Spinal cord (tissue), 10 donors: ENCODE results near the gene TPPP. TPM values are rescaled to one million over a fixed set of nuclear protein-coding genes. Genes with fewer than 3 reads are reported as not detected.

Experiments used
- DNase-seq, 6 donors: peaks; one replicate each; pipeline versions ENCODE4 v3.0.0 to v3.0.0-alpha.2; 2013 to 2015; ENCODE audit warnings: low spot score in 6 of 6, low read depth in 4 of 6
- H3K27ac ChIP-seq: one replicate; pipeline ENCODE4 v1.5.1; 2013; ENCODE audit warnings: low read depth, low read length, control low read depth
- H3K27me3 ChIP-seq: one replicate; pipeline ENCODE4 v1.6.1; 2013; ENCODE audit warnings: low read length; ENCODE audit not compliant: control insufficient read depth, insufficient read depth
- H3K36me3 ChIP-seq: one replicate; pipeline ENCODE4 v1.6.1; 2013; ENCODE audit warnings: low read length; ENCODE audit not compliant: control insufficient read depth, insufficient read depth
- H3K4me1 ChIP-seq: one replicate; pipeline ENCODE4 v1.6.1; 2013; ENCODE audit warnings: low read length; ENCODE audit not compliant: control insufficient read depth, insufficient read depth
- H3K4me3 ChIP-seq: one replicate; pipeline ENCODE4 v1.5.1; 2013; ENCODE audit warnings: low read depth, low read length, control low read depth
- H3K9me3 ChIP-seq: one replicate; pipeline ENCODE4 v1.6.1; 2013; ENCODE audit warnings: low read length; ENCODE audit not compliant: control insufficient read depth, insufficient read depth
- WGBS: methylation state at CpG from one replicate; pipeline ENCODE4 v1.1.5; 2013; ENCODE audit warnings: missing lambda C conversion rate; ENCODE audit not compliant: insufficient coverage; 5-methylcytosine and 5-hydroxymethylcytosine counted together
- polyA plus RNA-seq, 2 donors: library from polyadenylated mRNA; unstranded; fragments of 120-200 nt; gene quantifications; one replicate each; pipeline ENCODE4 v1.2.1, GENCODE V29; 2013; ENCODE audit not compliant: insufficient read length in 2 of 2
- total RNA-seq, 2 donors: library from RNA; depleted of rRNA in 1 of 2; stranded (reverse); fragments of 120-200 nt in 1 of 2; fragments of >200 nt in 1 of 2; gene quantifications; one replicate each; pipeline versions ENCODE4 v1.2.3 to v1.2.4, GENCODE V29; 2013 to 2014
- donor health status: healthy.

Gene TPPP
- total and polyA plus RNA-seq, 4 donors, result 17.4 to 64.0 (median 42.8) TPM

DNA sequence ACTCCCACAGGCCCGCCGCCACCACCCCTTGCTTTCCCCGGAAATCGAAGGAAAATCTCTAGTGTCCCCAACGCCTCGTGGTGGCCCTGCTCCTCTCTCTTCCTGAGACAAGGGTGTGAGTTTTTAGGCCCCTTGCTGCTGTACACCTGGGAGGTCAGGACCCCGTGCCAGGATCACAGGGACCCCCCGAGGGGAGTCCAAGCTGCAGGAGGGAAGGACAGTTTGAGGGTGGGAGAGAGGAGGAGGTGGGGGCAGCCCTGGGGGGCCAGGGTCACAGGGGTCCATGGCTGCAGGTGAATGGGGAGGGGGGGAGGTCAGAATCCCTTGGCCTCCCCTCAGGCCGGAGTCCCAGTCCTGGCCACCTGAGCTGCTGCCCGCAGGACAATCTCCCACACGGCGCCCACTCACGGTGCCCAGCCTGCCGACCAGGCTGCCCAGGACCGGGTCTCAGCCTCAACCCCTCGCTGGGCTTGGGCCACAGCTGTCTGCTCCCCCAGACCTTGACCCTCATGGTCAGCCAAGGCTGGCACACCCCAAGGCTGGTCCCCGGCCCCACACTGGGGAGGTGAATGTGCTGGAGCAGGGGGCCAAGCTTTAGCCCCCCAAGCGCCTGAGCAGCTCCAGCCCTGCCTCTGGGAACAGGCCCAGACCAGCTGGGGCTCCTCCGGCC lies 19.9 kb downstream of the TPPP start:
- peaks cover 65% of the 10 kb centered on the region for H3K4me1 ChIP-seq
- H3K27ac ChIP-seq, result peak overlapping the region; percentile 20
- H3K36me3 ChIP-seq, result peaks cover 80% of the 10 kb centered on the region
- H3K4me3 ChIP-seq, result no peak overlapping the region
- no peaks in the 10 kb centered on the region for H3K9me3 ChIP-seq
- WGBS, result 48% methylated on average over 17 of the region's 19 CpGs
- no peaks in the 10 kb centered on the region for H3K27me3 ChIP-seq
- no peak for DNase-seq

DNA sequence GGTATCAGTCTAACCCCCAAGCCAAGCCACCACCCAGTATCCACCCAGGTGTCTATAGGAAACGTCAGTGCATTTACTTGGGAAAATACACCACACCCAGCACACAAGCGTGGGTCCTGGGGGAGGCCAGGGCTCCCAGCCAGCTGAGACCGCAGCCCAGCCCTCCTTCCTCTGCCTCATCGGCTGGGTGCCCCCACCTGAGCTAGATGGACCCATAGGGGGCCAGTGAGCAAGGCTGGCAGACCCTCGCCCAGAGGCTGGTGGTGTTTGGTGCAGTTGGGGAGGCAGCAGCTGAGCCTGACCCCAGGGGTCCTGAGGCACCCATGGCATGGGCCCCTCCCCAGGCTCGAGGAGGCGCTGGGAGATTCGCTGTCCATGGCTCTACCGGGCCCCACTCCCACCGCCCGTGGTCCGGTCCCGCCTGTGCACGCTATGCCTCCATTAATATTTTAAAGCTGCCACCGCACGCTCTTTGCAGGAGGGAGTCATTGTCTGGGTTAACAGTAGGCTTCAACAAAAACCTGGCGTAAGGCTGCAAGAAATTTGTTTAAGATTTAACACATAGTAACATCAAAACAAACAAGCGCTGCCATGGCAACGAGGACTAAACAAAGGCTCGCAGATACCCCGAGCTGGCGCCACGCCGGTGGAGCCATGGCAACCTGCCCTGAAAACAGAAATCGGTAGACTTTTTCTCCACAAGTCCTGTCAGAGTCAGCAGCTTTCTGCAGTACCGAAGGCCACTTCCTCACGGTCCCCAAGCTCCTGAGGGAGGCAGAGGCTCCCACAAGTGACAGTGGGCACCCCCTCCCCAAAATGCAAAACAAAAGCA lies 20.6 kb downstream of the TPPP start:
- peaks cover 83% of the 10 kb centered on the region for H3K36me3 ChIP-seq
- H3K4me3 ChIP-seq, result no peak overlapping the region
- H3K4me1 ChIP-seq, result peaks cover 65% of the 10 kb centered on the region
- peak overlapping the region; percentile 57 for H3K27ac ChIP-seq
- 9% methylated on average over 19 of the region's 27 CpGs for WGBS
- H3K27me3 ChIP-seq, result no peaks in the 10 kb centered on the region
- DNase-seq, result peak in 5 of 6 donors; percentile 71 to 96 (median 86)
- no peaks in the 10 kb centered on the region for H3K9me3 ChIP-seq

DNA sequence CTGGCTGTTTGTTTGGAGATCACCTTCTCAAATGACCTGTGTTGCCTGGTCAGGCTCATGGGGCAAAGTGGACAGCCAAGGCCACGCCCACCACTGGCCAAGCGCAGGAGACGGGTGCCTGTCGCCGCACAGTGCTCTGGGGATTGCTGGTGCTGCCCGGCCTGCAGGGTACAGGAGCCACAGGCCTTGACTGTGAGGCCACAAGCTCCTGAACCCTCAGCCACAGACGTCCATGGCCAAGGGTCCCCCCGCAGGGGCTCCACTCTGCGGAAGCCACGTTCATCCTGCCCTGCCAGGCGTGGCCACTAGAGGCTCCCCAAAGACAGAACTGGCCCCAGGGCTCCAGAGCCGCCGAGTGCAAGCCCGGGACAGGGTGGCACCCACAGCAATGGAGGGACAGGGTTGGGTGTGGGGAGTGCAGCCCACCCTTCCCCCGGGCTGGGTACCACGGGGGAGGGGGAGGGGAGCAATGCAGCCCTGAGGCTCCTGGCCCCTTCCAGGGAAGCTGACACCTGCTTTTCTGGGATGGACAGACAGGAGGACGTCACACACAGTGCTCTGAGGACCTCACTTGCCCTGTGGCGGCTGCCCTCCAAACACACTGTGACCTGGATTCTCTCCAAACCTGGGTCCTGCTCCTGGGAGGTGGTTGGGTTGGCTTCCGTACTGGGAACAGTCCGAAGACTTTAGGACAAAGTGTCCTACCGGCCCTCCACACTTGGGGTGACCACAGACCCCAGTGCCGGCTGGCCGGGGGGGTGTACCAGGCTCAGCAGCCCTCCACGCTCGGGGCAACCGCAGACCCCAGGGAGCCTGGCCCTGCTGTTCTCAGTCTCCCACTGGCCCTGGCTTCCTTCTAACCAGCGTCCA lies 21.5 kb downstream of the TPPP start:
- 33% methylated on average over 25 of the region's 27 CpGs for WGBS
- no peaks in the 10 kb centered on the region for H3K27me3 ChIP-seq
- peak in 4 of 6 donors; percentile 27 to 85 (median 58) for DNase-seq
- no peak overlapping the region for H3K4me3 ChIP-seq
- H3K9me3 ChIP-seq, result no peaks in the 10 kb centered on the region
- H3K36me3 ChIP-seq, result peaks cover 80% of the 10 kb centered on the region
- H3K27ac ChIP-seq, result peak overlapping the region; percentile 57
- peaks cover 65% of the 10 kb centered on the region for H3K4me1 ChIP-seq

DNA sequence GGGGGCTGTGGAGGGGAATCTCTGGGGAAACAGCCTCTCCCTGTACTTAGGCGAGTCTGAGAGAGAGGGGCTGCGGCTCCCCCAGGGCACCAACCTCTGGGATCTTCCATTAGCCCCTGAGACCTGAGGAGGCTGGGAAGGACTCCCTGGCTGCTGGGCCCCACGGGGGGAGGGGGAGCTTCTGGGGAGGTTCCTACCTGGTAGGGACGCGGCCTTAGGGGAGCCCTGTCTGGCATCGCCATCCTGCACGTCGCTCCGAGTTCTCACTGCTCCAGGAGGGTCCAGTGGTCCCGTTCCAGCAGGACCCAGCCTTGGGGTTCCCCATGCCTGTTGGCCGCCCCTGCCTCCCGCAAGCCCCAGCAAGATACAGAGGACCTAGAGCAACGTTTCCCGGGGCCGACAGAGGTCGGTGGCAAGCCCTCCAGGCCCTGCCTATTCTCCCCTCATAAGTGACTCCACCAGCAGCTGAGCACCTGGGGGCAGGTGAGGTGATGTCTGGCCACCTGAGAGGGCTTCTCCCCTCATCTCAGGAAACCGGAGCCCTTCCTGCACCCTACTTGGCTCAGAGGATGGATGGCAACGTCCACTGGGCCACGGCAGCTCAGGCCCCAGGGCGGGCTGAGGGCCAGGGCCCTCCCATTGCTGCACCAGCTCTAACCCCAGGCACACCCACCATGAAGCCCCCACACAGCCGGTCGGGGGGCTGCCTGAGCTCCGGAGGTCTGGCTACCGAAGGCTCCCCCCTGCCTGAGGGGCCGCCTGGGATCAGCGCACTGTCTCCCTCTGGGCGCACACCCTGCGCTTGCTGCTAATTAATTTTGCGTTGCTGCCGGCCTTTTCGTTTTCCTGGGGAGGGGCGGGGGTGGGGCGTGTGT lies 22.5 kb downstream of the TPPP start:
- Histone ChIP-seq H3K27me3 (no peaks in the 10 kb centered on the region), H3K9me3 (no peaks in the 10 kb centered on the region), H3K4me1 (peaks cover 68% of the 10 kb centered on the region), H3K36me3 (peaks cover 80% of the 10 kb centered on the region), H3K4me3 (no peak overlapping the region), H3K27ac (no peak overlapping the region)
- DNase-seq, result no peak
- WGBS, result 68% methylated on average over 22 of the region's 33 CpGs

DNA sequence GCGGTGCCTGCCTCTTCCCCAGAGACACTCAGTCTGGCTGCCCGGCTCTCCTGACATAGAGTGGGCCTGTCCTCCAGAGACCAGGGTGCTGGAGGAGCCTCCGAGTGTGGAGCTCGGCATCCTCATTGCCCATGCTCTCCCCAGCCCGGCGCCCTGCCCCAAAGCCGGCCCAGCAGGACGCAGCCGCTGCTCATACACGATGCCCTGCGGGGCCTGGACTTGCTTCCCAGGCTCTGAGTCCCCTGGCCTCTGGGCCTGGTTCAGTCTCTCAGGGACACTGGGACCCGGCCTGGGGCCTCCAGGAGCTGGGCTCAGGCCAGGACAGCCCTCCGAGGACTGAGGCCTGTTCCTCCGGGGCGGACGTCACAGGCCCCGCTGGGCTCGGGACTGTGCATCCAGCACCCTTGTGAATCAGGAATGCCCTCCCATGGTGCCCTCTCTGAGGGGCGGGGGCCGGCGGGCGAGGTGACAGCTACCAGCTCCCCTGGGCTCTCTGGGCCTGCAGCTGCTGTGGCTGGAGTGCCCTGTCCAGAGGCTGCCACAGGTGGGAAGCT lies 23.2 kb downstream of the TPPP start:
- Histone ChIP-seq H3K9me3 (no peaks in the 10 kb centered on the region), H3K27ac (no peak overlapping the region), H3K4me3 (no peak overlapping the region), H3K36me3 (peaks cover 80% of the 10 kb centered on the region), H3K4me1 (peaks cover 64% of the 10 kb centered on the region), H3K27me3 (no peaks in the 10 kb centered on the region)
- no peak for DNase-seq
- 87% methylated on average over 22 of the region's 22 CpGs for WGBS

DNA sequence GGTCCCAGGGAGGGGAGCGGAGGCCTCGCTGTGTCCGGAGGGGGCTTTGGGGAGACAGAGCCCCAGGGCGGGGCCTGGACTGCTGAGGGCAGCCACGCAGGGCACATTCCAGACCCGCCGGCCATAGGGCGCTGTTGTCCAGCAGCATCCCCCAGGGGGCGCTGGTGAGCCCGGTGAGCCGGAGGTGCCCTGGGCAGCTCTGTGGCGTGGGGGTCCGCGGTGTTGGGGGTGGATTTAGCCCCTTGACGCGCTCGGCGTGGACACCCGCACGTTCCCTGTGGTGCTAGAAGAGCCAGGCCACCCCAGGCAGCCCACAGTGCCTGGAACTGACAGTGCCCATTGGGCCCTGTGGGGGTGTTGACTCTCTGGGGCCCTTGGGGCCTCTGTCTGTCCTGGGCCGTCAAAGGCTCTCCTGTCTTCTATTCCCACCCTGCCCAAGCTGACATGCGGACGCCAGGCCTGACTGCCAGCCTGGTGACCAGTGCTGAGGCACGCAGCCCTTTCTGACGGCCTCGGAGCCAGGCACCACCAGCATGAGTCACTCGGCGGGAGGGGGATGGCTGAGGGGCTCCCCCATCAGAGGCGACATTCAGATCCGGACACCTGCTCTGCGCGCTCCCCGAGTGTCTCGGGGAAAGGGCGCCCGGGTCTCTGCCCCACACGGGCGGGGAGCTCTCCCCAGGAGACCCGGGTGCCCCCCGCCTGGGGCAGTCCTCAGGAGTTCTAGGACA lies 23.9 kb downstream of the TPPP start:
- Histone ChIP-seq H3K27ac (no peak overlapping the region), H3K9me3 (no peaks in the 10 kb centered on the region), H3K4me1 (peaks cover 58% of the 10 kb centered on the region), H3K4me3 (no peak overlapping the region), H3K36me3 (peaks cover 80% of the 10 kb centered on the region), H3K27me3 (no peaks in the 10 kb centered on the region)
- WGBS, result 71% methylated on average over 35 of the region's 40 CpGs
- DNase-seq, result peak in 1 of 6 donors; percentile 46

DNA sequence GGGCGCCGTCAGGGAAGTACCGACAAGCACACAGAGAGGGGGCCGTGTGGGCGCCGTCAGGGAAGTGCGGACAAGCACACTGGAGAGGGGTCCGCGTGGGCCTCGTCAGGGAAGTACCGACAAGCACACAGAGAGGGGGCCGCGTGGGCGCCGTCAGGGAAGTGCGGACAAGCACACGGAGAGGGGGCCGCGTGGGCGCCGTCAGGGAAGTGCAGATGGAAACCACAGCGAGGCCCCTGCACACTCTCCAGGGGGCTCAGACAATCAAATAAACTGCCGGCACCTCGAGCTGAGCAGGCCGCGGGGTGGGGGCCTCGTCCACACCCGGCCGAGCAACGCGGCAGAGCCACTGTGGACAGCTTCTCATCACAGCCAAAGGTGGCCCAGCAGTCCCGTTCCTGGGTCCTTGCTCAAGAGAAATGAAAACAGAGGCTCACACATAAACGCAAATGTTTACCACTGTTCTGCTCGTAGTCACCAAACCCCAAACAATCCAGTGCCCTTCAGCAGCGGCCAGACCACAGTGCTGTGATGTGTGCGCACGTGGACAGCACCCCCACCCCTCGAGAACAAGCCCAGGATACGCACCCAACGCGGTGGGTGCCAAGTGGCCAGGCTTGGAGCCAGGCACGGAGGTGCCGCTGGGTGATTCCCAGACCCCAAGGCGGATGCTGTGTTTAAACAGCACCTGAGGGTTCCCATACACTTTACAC lies 24.7 kb downstream of the TPPP start:
- H3K27me3 ChIP-seq, result no peaks in the 10 kb centered on the region
- H3K27ac ChIP-seq, result no peak overlapping the region
- DNase-seq, result no peak
- H3K4me1 ChIP-seq, result peaks cover 50% of the 10 kb centered on the region
- H3K36me3 ChIP-seq, result peaks cover 80% of the 10 kb centered on the region
- 78% methylated on average over 41 of the region's 44 CpGs for WGBS
- H3K9me3 ChIP-seq, result no peaks in the 10 kb centered on the region
- no peak overlapping the region for H3K4me3 ChIP-seq
